LNCAP (cell line): ENCODE data around the gene PSTPIP1.

Experiments
- TF ChIP-seq, protein P1 (sequence below): fragments of 450-650 bp; IDR thresholded peaks from 2 replicates; pipeline ENCODE4 v1.5.1; 2017; ENCODE audit warnings: mild to moderate bottlenecking

Gene PSTPIP1

DNA sequence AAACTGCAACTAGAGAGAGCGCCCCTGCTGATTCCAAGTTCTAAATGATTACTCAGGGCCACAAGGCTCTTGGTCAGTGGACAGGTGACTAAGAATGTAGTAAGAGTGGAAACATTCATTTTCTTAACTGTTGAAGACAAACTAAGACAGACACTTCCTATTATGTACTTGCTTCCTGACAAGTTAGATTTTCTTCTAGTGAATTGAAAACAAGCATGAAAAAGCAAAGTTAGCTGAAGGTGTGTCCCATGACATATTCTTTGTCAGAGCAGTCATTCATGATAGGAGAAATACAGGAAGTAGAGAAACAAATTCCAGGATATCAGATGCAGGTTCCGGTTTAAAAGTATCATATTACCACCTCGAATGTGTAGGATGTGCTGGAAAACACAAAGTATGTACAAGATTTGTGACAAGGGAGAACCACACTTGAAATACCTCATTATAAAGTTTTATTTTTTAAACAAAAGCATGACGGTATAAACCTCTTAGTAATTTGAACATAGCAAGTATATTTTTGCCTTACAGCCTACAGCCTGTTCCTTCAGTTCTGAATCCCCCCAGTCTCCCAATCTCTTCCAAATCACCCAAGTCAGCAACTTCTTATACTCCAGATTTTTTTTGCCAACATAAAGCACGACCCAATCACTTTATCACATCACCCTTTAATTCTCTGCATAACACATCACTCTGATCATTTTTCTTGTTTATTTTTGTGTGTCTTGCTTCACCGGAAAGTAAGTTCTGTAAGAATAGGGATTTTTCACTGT is 69.8 kb downstream of the PSTPIP1 start:
- TF ChIP-seq, protein P1, sequence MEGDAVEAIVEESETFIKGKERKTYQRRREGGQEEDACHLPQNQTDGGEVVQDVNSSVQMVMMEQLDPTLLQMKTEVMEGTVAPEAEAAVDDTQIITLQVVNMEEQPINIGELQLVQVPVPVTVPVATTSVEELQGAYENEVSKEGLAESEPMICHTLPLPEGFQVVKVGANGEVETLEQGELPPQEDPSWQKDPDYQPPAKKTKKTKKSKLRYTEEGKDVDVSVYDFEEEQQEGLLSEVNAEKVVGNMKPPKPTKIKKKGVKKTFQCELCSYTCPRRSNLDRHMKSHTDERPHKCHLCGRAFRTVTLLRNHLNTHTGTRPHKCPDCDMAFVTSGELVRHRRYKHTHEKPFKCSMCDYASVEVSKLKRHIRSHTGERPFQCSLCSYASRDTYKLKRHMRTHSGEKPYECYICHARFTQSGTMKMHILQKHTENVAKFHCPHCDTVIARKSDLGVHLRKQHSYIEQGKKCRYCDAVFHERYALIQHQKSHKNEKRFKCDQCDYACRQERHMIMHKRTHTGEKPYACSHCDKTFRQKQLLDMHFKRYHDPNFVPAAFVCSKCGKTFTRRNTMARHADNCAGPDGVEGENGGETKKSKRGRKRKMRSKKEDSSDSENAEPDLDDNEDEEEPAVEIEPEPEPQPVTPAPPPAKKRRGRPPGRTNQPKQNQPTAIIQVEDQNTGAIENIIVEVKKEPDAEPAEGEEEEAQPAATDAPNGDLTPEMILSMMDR, result no peak

DNA sequence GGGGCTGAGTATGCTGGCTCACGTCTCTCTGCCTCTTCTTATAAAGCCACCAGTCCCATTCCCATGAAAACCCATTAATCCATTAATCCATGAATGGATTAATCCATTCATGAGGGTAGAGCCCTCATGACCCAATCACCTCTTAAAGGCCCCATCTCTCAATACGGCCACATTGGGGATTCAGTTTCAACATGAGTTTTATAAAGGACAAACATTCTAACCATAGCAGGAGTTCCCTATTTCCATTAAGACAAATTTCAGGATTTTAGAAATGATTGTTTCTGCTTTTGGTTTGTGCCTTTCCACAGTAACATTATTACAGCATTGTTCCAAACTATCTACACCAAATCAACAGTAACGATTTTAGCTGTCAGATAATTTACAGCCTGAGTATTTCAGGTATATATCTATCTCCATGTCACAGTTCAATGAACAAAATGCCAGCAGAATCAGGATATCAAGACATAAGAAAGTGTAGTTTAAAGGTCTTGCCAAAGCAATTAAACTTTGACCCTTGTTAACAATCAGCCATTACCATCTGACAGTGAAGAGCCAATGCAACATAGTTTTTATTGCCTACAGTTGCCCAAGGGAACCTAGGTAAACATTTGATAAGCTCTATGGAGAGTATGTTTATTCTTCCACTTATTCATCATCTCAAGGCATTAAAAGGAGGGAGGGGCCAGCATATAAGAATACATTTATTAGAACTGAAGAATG is 72.2 kb downstream of the PSTPIP1 start:
- TF ChIP-seq, protein P1, result no peak

DNA sequence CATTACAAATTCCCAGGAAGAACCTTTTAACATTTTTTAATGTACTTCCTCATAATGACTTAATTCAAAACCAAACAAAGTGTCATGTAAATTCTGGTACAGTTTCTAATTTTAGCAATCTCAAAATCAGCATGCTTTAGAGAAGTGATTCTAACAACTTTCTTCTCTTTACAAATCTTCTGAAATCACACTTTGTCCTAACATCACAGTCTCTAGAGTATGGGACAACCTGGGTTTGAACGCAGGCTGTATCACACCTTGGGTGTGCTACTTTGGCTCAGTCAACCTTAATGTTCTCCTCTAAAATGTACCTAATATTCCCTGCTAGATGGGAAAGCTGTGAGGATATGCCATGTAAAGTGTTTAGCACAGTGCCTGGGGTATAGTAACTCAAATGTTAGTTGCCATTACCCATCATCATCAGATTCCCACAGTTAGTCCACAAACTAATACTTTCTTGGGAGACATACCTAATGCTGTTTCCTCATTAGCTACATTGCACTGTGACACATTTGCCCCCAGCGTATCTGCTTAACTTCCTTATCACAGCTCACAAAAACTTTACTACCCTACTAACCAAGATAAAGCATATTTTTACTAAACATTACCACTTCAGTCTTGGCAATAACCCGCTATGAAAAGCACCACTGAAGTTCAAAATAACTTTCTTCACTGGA is 72.9 kb downstream of the PSTPIP1 start:
- TF ChIP-seq, protein P1, result no peak

DNA sequence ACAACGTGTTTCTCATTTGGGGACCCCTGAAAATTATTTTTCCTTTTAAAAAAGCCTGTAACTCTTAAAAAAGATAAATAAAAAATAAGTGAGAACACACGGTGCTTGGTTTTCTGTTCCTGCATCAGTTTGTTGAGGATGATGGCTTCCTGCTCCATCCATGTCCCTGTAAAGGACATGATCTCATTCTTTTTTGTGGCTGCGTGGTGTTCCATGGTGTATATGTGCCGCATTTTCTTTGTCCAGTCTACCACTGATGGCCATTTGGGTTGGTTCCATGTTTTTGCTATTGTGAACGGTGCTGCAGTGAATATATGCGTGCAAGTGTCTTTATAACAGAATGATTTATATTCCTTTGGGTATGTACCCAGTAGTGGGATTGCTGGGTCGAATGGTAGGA is 73.7 kb downstream of the PSTPIP1 start:
- TF ChIP-seq, protein P1, result no peak

DNA sequence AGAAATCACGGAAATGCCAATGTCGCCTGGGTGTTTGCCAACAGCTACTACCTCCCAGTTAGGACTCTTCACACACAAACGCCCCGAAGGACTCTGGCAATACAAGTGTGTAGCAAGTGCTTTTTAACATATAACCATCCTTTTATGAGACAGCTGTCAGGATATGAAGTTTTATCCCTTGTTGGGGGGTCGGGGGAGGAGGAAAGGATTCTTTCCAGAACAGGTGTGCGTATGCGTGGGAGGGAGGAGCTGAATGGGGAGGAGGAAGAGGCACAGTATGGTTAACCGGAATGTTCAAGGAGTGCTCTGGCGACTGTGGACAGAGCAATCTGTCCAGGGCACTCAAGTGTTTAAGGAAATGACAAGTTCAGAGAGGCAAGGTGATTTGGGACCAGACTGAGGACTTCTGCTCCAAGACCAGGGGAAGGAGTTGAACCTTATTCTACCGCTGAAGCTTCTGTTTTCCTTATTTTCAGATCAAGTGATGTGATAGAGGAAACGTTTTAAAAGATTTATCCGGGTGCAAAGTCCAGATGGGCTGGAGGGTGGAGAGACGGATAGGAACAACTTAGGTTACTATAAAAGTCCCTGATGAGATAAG is 74.7 kb downstream of the PSTPIP1 start:
- TF ChIP-seq, protein P1, result no peak

DNA sequence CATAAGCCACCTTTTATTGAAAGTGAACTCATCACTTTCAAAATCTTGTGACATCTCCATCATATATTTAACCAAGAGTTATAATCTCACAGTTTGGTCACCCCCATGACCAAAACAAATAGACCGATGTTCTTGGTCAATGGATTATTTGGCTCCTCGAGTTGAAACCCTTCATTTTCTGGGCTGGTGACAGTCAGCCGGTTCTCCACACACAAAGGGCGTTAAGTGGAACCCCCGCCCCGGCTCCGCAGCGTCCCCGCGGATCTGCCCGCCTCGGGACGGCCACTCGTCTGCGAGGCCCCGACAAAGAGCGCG is 75.2 kb downstream of the PSTPIP1 start:
- TF ChIP-seq, protein P1, result no peak

DNA sequence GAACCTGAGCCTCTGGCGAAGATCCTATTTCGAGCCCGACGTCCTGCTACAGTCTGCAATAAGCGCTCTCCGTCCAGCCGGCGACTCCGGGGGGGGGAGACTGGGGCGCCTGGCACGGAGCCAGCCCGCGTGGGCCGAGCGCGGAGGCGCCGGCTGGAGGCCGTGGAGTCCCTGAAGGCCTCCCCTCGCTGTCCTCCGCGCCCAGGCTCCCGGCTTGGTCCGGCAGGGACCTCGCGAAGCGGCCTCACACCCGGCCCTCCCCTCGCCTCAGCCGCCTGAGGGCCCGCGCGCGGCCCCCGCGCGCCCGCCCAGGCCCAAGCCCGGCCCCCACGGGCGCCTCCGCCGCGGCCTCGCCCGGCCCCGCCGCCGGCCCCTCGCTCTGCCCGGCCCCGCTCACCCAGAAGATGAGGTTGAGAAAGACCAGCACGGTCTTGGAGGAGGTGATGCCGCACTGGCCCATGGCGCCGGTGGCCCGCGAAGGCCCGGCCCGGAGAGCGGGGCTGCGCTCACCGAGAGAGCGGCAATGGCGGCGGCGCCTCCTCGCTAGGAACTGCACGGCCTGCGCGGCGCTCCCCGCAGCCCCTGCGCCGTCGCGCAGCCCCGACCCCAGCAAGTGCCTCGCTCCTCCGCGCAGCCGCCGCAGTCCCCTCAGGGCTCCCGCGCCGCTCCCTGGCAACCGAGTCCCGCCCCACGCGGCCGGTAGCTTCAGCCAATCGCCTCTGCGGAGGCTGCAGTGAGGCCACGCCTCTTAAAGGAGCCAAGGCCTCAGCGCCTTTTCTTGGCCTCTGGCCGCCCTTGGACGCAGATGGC is 75.8 kb downstream of the PSTPIP1 start, which contains the start of gene TSPAN3:
TSS of gene TSPAN3 (minus strand) at position 615 of the 810 bp plus-strand sequence. CDS start at position 460, 155 bp downstream.
- TF ChIP-seq, protein P1, result no peak
